H9 (cell line): ENCODE results near the gene IQGAP2. TPM values are rescaled to one million over a fixed set of nuclear protein-coding genes. Genes with fewer than 3 reads are reported as not detected.

Experiments used
- DNase-seq: peaks from one replicate; pipeline ENCODE4 v3.0.0-alpha.2; 2017
- H2AFZ ChIP-seq: one replicate; pipeline ENCODE4 v1.6.1; 2013; ENCODE audit warnings: mild to moderate bottlenecking, low read length, control low read depth, moderate library complexity
- H2AK5ac ChIP-seq: 2 replicates; pipeline ENCODE4 v1.6.1; 2013; ENCODE audit warnings: low read length, control low read depth, mixed read lengths; ENCODE audit not compliant: insufficient read length
- H2BK120ac ChIP-seq: one replicate; pipeline ENCODE4 v1.6.1; 2013; ENCODE audit warnings: low read depth, mild to moderate bottlenecking, low read length, control low read depth, inconsistent platforms; ENCODE audit not compliant: poor library complexity, severe bottlenecking
- H2BK12ac ChIP-seq: 2 replicates; pipeline ENCODE4 v1.6.1; 2013; ENCODE audit warnings: low read length, control low read depth, mixed read lengths, low read depth; ENCODE audit not compliant: insufficient read length
- H2BK15ac ChIP-seq: 2 replicates; pipeline ENCODE4 v1.6.1; 2013; ENCODE audit warnings: low read depth, low read length, control low read depth
- H2BK20ac ChIP-seq: one replicate; pipeline ENCODE4 v1.6.1; 2013; ENCODE audit warnings: low read depth, mild to moderate bottlenecking, low read length, control low read depth, inconsistent platforms; ENCODE audit not compliant: poor library complexity, severe bottlenecking
- H2BK5ac ChIP-seq: 2 replicates; pipeline ENCODE4 v1.6.1; 2013; ENCODE audit warnings: low read length, control low read depth, mixed read lengths; ENCODE audit not compliant: insufficient read length
- H3K14ac ChIP-seq: 2 replicates; pipeline ENCODE4 v1.6.1; 2013; ENCODE audit warnings: low read length, control low read depth; ENCODE audit not compliant: insufficient read depth
- H3K18ac ChIP-seq: 2 replicates; pipeline ENCODE4 v1.6.1; 2013; ENCODE audit warnings: low read depth, mild to moderate bottlenecking, mixed read lengths, low read length, control low read depth; ENCODE audit not compliant: insufficient read length
- H3K23ac ChIP-seq: 2 replicates; pipeline ENCODE4 v1.6.1; 2013; ENCODE audit warnings: low read length, control low read depth, mixed read lengths, low read depth; ENCODE audit not compliant: insufficient read length
- H3K23me2 ChIP-seq: 2 replicates; pipeline ENCODE4 v1.6.1; 2013; ENCODE audit warnings: low read depth, mild to moderate bottlenecking, mixed read lengths, low read length, control low read depth; ENCODE audit not compliant: insufficient read length, poor library complexity, severe bottlenecking
- H3K27ac ChIP-seq: 2 replicates; pipeline ENCODE4 v1.5.1; 2013; ENCODE audit warnings: low read length, control low read depth, mixed read lengths, low read depth; ENCODE audit not compliant: insufficient read length
- H3K27me3 ChIP-seq: 2 replicates; pipeline ENCODE4 v1.6.1; 2013; ENCODE audit warnings: low read length, control low read depth, inconsistent platforms; ENCODE audit not compliant: insufficient read depth
- H3K4ac ChIP-seq: 2 replicates; pipeline ENCODE4 v1.6.1; 2013; ENCODE audit warnings: low read depth, mild to moderate bottlenecking, control low read depth, inconsistent platforms, low read length, moderate library complexity
- H3K4me1 ChIP-seq: 2 replicates; pipeline ENCODE4 v1.6.1; 2013; ENCODE audit warnings: low read length, control low read depth, inconsistent platforms; ENCODE audit not compliant: insufficient read depth
- H3K4me2 ChIP-seq: 2 replicates; pipeline ENCODE4 v1.6.1; 2013; ENCODE audit warnings: low read length, control low read depth, mixed read lengths; ENCODE audit not compliant: insufficient read length, insufficient read depth
- H3K56ac ChIP-seq: 2 replicates; pipeline ENCODE4 v1.6.1; 2013; ENCODE audit warnings: low read depth, mild to moderate bottlenecking, mixed read lengths, low read length, control low read depth; ENCODE audit not compliant: insufficient read length
- H3K79me1 ChIP-seq: 2 replicates; pipeline ENCODE4 v1.6.1; 2013; ENCODE audit warnings: low read depth, mild to moderate bottlenecking, moderate library complexity, low read length, control low read depth, inconsistent platforms; ENCODE audit not compliant: insufficient read depth, poor library complexity, severe bottlenecking
- H3K79me2 ChIP-seq: 2 replicates; pipeline ENCODE4 v1.6.1; 2013; ENCODE audit warnings: low read length, control low read depth, inconsistent platforms; ENCODE audit not compliant: insufficient read depth
- H3K9ac ChIP-seq: 2 replicates; pipeline ENCODE4 v1.6.1; 2013; ENCODE audit warnings: low read length, control low read depth, mixed read lengths; ENCODE audit not compliant: insufficient read length; ENCODE audit errors: extremely low read depth
- H3K9me3 ChIP-seq: one replicate; pipeline ENCODE4 v1.6.1; 2013; ENCODE audit warnings: low read depth, low read length, inconsistent platforms; ENCODE audit not compliant: control insufficient read depth
- H3T11ph ChIP-seq: one replicate; pipeline ENCODE4 v1.6.1; 2013; ENCODE audit warnings: mild to moderate bottlenecking, low read length, control low read depth, inconsistent platforms
- H4K20me1 ChIP-seq: one replicate; pipeline ENCODE4 v1.6.1; 2013; ENCODE audit not compliant: control insufficient read depth, insufficient read length, insufficient read depth
- H4K5ac ChIP-seq: 2 replicates; pipeline ENCODE4 v1.6.1; 2013; ENCODE audit warnings: low read depth, mild to moderate bottlenecking, mixed read lengths, low read length, control low read depth; ENCODE audit not compliant: insufficient read length
- H4K8ac ChIP-seq: replicated peaks from 2 replicates; pipeline ENCODE4 v1.6.1; 2013; ENCODE audit warnings: low read length, control low read depth, mixed read lengths, low read depth; ENCODE audit not compliant: insufficient read length
- H4K91ac ChIP-seq: 2 replicates; pipeline ENCODE4 v1.6.1; 2013; ENCODE audit warnings: low read depth, mild to moderate bottlenecking, moderate library complexity, mixed read lengths, low read length, control low read depth; ENCODE audit not compliant: insufficient read length
- H3K27ac Mint-ChIP-seq, 3 experiments: 2 replicates in 2 of 3; 3 replicates in 1 of 3; pipeline ENCODE4 v1.8.0; 2020 to 2021; ENCODE audit warnings: mixed read lengths in 3 of 3, mild to moderate bottlenecking in 1 of 3, moderate library complexity in 1 of 3
- H3K27me3 Mint-ChIP-seq: 2 replicates; pipeline ENCODE4 v1.8.0; 2021; ENCODE audit warnings: low read depth, mild to moderate bottlenecking, moderate library complexity, mixed read lengths
- H3K36me3 Mint-ChIP-seq, 3 experiments: 2 replicates in 2 of 3; 3 replicates in 1 of 3; pipeline ENCODE4 v1.8.0; 2020 to 2021; ENCODE audit warnings: low read depth in 3 of 3, mixed read lengths in 3 of 3; ENCODE audit not compliant: insufficient read depth in 1 of 3
- H3K4me1 Mint-ChIP-seq, 2 experiments: 2 replicates each; pipeline ENCODE4 v1.8.0; 2020; ENCODE audit warnings: mixed read lengths in 2 of 2
- H3K4me3 Mint-ChIP-seq, 2 experiments: 2 replicates in 1 of 2; 3 replicates in 1 of 2; pipeline ENCODE4 v1.8.0; 2020 to 2021; ENCODE audit warnings: mild to moderate bottlenecking in 2 of 2, mixed read lengths in 2 of 2, moderate library complexity in 1 of 2
- H3K9me3 Mint-ChIP-seq, 2 experiments: 2 replicates in 1 of 2; 3 replicates in 1 of 2; pipeline ENCODE4 v1.8.0; 2020; ENCODE audit warnings: mild to moderate bottlenecking in 2 of 2, mixed read lengths in 2 of 2, moderate library complexity in 1 of 2
- WGBS: extraction: QIAGEN DNeasy Blood & Tissue Kit; methylation state at CpG from one replicate; pipeline ENCODE4 v1.1.7; 2013; ENCODE audit warnings: missing lambda C conversion rate, low lambda C conversion rate, mixed read lengths; ENCODE audit not compliant: insufficient read length; ENCODE audit errors: extremely low coverage; 5-methylcytosine and 5-hydroxymethylcytosine counted together
- total RNA-seq: library from RNA; stranded (reverse); gene quantifications from 2 replicates; pipeline ENCODE4 v1.2.1, GENCODE V29; 2021
- TF ChIP-seq, protein P1 (sequence below): fragments of 200-600 bp; sonication (generic); conservative IDR thresholded peaks from 3 replicates; pipeline ENCODE4 v1.8.0; 2021; ENCODE audit warnings: antibody characterized with exemption, mild to moderate bottlenecking

IQGAP2 gene
- total RNA-seq, 1 experiment from 2014 or later = 22.5 TPM

DNA sequence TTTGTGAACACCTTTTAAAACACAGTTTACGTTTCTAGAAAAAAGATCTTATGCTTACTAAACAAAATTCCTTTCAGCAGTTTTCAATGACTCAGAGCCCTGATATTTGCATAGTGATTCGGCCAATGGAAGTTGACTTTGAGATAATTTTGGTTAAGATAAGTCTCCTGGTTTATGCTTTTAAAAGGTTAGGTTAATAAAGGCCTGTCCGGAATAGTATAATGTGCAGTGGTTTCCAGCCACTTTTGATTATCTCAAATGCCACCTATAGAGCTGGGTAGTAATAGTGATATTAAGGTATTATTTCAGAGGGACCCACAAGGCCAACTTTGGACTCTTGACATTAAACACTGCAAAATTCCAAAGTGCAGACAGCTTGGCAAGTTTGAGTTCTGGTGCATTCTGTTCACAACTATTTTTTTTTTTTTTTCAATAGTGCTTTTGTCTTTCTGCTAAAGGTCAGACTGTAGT, 134.0 kb downstream of the IQGAP2 start:
- H3K4me3 Mint-ChIP-seq = no peak overlapping the region
- no peak overlapping the region for H3K18ac ChIP-seq
- H2BK15ac ChIP-seq = no peak overlapping the region
- H4K5ac ChIP-seq = no peak overlapping the region
- H3K27me3 ChIP-seq = no peaks in the 10 kb centered on the region
- no peak overlapping the region for H2BK20ac ChIP-seq
- no peak overlapping the region for H2AFZ ChIP-seq
- peaks cover 27 to 31% of the 10 kb centered on the region in 2 experiments for H3K4me1 Mint-ChIP-seq
- H3K9ac ChIP-seq = no peak overlapping the region
- peaks cover 4% of the 10 kb centered on the region for H3K79me1 ChIP-seq
- H3K14ac ChIP-seq = no peak overlapping the region
- no CpG with 5 or more reads among the region's 3 CpGs for WGBS
- H4K20me1 ChIP-seq = no peaks in the 10 kb centered on the region
- no peak overlapping the region for H3K56ac ChIP-seq
- H3K27ac ChIP-seq = no peak overlapping the region
- peaks cover 0 to 2% (median 0%) of the 10 kb centered on the region in 3 experiments; a peak in 2 of 7 replicates for H3K36me3 Mint-ChIP-seq
- H3K9me3 Mint-ChIP-seq = no peaks in the 10 kb centered on the region; a peak in 1 of 5 replicates
- no peak overlapping the region for H2BK5ac ChIP-seq
- no peaks in the 10 kb centered on the region for H3K27me3 Mint-ChIP-seq
- H3T11ph ChIP-seq = no peak overlapping the region
- H3K4ac ChIP-seq = no peak overlapping the region
- no peak overlapping the region for H3K27ac Mint-ChIP-seq
- H3K23ac ChIP-seq = no peak overlapping the region
- peaks cover 8% of the 10 kb centered on the region for H3K4me1 ChIP-seq
- peaks cover 3% of the 10 kb centered on the region for H3K23me2 ChIP-seq
- H2BK12ac ChIP-seq = no peak overlapping the region
- H3K79me2 ChIP-seq = peaks cover 8% of the 10 kb centered on the region; the same call in 1 of the 2 replicates
- no peak overlapping the region for H4K8ac ChIP-seq
- H4K91ac ChIP-seq = no peak overlapping the region
- DNase-seq = no peak
- H3K4me2 ChIP-seq = no peak overlapping the region
- no peaks in the 10 kb centered on the region for H3K9me3 ChIP-seq
- no peak overlapping the region for H2AK5ac ChIP-seq
- H2BK120ac ChIP-seq = no peak overlapping the region
- TF ChIP-seq, protein P1, sequence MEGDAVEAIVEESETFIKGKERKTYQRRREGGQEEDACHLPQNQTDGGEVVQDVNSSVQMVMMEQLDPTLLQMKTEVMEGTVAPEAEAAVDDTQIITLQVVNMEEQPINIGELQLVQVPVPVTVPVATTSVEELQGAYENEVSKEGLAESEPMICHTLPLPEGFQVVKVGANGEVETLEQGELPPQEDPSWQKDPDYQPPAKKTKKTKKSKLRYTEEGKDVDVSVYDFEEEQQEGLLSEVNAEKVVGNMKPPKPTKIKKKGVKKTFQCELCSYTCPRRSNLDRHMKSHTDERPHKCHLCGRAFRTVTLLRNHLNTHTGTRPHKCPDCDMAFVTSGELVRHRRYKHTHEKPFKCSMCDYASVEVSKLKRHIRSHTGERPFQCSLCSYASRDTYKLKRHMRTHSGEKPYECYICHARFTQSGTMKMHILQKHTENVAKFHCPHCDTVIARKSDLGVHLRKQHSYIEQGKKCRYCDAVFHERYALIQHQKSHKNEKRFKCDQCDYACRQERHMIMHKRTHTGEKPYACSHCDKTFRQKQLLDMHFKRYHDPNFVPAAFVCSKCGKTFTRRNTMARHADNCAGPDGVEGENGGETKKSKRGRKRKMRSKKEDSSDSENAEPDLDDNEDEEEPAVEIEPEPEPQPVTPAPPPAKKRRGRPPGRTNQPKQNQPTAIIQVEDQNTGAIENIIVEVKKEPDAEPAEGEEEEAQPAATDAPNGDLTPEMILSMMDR = no peak
